Sigmoid colon (tissue), 4 donors: ENCODE data around the gene PTBP3.

ENCODE experiments used
- EP300 ChIP-seq, 4 donors: sonication (generic); formaldehyde crosslinking; IDR thresholded peaks; one replicate each; pipeline ENCODE4 v1.6.1; 2017; ENCODE audit warnings: antibody characterized with exemption in 4 of 4
- TF ChIP-seq, protein P1 (sequence below), 4 experiments: fragments of 450-650 bp in 3 of 4; fragments of 200-600 bp in 1 of 4; IDR thresholded peaks; one replicate each; pipeline ENCODE4 v1.5.1; 2016 to 2019; ENCODE audit warnings: antibody characterized with exemption in 4 of 4, mild to moderate bottlenecking in 3 of 4, moderate library complexity in 2 of 4

DNA sequence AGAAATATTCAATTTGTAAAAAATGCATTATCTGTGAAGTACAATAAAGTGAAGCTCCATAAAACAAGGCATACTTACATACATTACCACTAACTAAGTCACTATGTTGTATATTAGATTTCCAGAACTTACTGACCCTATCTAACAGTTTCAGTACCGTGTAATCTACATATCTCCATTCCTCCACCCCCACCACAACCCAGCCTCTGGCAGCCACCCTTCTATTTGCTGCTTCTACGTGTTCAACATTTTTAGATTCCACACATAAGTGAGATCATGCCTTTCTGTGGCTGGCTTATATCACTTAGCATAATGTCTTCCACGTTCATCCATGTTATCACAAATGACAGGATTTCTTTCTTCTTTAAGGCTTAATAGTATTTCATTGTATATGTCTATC, 31.3 kb upstream of the PTBP3 start:
- TF ChIP-seq, protein P1, sequence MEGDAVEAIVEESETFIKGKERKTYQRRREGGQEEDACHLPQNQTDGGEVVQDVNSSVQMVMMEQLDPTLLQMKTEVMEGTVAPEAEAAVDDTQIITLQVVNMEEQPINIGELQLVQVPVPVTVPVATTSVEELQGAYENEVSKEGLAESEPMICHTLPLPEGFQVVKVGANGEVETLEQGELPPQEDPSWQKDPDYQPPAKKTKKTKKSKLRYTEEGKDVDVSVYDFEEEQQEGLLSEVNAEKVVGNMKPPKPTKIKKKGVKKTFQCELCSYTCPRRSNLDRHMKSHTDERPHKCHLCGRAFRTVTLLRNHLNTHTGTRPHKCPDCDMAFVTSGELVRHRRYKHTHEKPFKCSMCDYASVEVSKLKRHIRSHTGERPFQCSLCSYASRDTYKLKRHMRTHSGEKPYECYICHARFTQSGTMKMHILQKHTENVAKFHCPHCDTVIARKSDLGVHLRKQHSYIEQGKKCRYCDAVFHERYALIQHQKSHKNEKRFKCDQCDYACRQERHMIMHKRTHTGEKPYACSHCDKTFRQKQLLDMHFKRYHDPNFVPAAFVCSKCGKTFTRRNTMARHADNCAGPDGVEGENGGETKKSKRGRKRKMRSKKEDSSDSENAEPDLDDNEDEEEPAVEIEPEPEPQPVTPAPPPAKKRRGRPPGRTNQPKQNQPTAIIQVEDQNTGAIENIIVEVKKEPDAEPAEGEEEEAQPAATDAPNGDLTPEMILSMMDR (IDR thresholded peaks at IDR 0.05): no peak
- TF ChIP-seq EP300 (IDR thresholded peaks at IDR 0.05): no peak
